NCI-H1436 treated with DMSO at 0.1 percent for 48 hours (cell line): ENCODE measurements around the gene TCOF1.

Source experiments
- DNase-seq: peaks from one replicate; lab custom pipeline; 2025; lab: John Stamatoyannopoulos, UW

Gene TCOF1

GRCh38 chr5:150350524-150351344, 6.8 kb upstream of the TCOF1 start:
- DNase-seq, result no peak

DNA sequence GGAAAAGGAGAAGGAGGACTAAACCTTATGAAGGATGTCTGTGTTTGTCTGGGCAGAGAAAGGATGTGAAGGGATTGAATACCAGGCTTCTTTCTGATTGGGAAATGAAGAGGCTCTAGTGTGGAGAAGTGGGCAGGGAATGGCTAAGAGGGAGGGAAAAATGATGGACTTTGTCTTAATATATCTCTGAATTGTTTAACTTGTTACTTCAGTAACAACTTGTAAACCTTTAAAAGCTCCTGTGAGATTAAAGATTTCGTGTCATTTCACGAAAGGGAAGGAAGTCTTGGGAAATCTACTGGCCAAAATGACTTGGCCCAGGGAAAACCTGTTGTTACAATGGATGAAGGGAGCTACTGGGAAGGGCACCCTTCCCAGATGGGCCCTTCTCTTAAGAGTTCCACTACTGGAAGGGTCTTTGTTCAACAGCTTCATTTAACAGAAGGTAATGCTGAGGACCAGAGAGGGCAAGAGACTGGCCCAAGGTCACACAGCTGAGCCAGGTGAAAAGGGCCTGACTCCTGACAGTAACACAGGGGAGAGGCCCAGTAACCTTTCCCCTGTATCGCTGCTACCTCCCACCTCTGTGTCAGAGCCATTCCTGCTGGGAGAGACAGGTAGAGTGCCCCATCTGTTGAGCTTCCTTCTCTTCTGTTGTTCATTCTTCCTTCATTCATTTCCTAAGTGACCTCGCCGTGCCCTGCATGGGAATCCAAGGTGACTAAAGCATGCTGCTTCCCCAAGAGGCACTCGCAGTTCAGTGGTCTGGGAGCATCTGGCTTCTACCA, 5.1 kb upstream of the TCOF1 start:
- DNase-seq, result no peak

GRCh38 chr5:150353032-150353675, 4.3 kb upstream of the TCOF1 start:
- no peak for DNase-seq

- DNase-seq, result no peak
Observed at GRCh38 chr5:150355791-150356190, 1.7 kb upstream of the TCOF1 start.

DNA sequence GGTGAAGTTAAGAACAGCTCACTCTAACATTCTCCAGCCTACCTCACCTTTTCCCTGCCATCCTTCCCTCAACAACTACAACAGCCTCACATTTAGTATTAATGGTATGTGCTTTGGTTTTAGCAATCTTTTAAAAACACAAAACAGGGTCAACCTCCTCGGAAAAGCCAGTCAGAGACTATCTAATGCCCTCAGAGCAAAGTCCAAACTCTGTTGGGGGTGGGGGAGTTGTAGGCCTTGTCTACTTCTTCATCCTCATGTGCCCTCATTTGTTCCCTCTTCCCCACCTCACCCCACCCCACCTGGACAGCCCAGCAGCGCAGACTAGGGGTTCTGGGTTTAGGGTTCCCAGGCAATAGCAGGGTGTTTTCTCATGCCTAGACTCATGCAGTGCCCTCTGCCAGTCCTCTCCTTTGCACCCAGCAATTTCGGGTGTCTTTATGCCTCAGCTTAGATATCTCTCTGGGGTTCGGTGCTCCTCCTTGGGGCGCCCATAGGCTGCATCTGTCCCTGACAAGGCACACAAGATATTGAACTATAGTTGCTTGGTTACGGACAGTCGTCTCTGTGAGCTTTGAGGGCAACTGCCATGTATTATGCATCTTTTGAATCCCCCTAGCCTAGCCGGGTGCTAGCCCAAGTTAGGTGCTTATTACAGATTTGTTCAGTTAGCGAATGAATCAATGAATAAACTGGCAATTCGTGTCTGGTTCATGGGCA, 762 bp upstream of the TCOF1 start:
- DNase-seq, result no peak

- DNase-seq, result no peak
Observed at GRCh38 chr5:150358261-150359095, 981 bp downstream of the TCOF1 start.

GRCh38 chr5:150361301-150361700, 3.8 kb downstream of the TCOF1 start:
- DNase-seq, result no peak

GRCh38 chr5:150363185-150363584, 5.7 kb downstream of the TCOF1 start:
- no peak for DNase-seq

GRCh38 chr5:150364004-150364403, 6.5 kb downstream of the TCOF1 start:
- no peak for DNase-seq

GRCh38 chr5:150368526-150368925, 11.0 kb downstream of the TCOF1 start:
- no peak for DNase-seq

DNA sequence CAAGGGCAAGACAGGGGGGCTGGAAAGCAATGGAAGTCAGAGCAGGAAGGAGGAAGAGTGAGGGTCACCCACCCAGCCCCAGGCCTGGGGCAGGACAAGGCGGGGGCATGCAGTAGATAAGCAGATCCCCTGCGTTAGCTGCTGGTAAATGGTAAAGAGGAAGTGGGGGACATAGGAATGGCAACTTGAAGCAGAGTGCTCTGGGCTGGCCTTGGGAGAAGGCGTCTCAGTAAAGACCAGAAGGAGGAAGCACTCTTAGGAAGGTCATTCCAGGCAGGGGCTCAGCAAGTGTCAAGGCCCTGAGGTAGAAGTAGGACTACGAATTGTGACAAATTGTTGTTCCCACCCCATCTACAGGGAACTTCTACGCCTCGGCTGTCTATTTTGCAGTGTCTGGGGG, 15.1 kb downstream of the TCOF1 start:
- no peak for DNase-seq

DNA sequence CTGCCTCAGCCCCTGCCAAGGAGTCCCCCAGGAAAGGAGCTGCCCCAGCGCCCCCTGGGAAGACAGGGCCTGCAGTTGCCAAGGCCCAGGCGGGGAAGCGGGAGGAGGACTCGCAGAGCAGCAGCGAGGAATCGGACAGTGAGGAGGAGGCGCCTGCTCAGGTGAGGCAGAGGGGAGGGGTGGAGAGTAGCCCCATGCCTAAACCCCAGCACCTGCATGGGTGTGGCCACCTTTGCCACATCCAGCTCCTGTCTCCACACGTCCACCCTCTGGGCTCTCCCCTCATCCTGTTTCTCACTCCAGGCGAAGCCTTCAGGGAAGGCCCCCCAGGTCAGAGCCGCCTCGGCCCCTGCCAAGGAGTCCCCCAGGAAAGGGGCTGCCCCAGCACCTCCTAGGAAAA, 17.2 kb downstream of the TCOF1 start:
- no peak for DNase-seq

- DNase-seq, result no peak
Observed at GRCh38 chr5:150376799-150377771, 19.6 kb downstream of the TCOF1 start.

DNA sequence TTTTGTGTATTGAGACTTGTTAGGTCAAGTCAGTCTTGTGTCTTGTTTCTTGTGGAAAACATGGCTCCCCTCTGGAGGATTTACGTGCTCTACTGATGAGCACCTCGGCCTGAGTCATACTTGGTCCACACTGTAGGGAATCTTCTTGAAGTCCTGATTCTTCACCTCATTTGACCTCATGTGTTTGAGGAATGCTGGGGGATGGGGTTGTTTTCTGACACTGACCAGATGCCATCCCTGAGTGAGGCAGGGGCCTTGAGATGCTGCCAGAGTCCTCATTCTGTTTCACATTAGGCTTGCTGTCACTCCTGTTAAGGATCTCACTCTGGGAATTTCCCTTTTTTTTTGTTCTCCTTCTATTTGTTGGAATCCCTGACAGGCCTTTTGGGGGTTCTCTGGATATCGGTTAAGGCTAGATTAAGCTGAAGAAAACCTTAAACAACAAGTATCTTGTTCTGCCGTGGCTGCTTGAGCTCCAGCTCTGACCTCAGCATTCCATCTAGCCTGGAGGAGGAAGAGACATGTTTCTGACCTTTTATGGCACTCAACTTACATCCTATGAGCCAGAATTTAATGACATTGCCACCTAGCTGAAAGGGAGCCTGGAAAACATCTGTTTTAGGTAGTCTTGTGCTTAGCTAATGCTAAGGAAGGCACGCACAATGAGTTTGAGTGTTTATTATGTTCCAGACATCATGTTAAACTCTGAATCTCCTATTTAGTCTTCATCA, 20.6 kb downstream of the TCOF1 start:
- DNase-seq, result no peak

- DNase-seq, result no peak
Observed at GRCh38 chr5:150384701-150385100, 27.2 kb downstream of the TCOF1 start.

- no peak for DNase-seq
Observed at GRCh38 chr5:150386024-150386855, 28.7 kb downstream of the TCOF1 start.

DNA sequence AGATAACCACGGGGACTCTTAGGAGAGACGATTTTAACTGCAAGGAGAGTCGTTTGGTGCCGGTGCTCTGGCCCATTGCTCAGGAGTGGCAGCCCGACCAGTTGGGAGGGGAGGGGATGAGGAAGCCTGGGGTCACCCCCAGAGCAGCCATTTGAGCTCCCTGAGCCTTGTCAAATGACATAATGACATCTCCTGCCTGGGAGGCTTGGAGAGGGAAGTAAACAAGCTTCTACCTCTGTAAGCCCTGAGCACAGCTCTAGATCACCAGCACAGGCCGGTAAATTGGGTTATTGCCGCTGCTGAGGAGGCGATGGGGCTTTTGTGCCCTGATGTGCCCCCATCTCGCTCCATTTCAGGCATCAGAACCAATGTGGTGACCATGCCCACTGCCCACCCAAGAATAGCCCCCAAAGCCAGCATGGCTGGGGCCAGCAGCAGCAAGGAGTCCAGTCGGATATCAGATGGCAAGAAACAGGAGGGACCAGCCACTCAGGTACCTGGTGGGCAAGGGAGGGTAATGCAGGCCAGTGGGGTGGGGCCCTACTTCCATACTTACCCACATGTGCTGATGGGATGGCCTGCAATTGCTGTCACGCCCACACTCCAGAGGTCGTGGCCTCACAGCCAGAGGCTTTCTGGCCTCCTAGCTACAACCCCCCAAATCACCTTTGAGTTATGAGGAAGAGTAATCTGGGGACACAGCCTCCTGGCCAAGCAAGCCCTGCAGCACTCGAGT, 32.2 kb downstream of the TCOF1 start:
- DNase-seq, result no peak
